Measurements from ENCODE around the gene CIRBP.

Gene CIRBP

GRCh38 chr19:1231729-1232637 lies 37.1 kb upstream of the CIRBP start:
- DNase-seq = no peak

GRCh38 chr19:1232652-1233072 lies 36.5 kb upstream of the CIRBP start:
- DNase-seq = no peak

GRCh38 chr19:1233115-1233667 lies 35.9 kb upstream of the CIRBP start:
- DNase-seq = no peak

GRCh38 chr19:1234051-1234954 lies 34.8 kb upstream of the CIRBP start:
- no peak for DNase-seq

GRCh38 chr19:1234955-1235380 lies 34.2 kb upstream of the CIRBP start:
- DNase-seq = no peak

- no peak for DNase-seq
Observed at GRCh38 chr19:1235625-1236538, 33.2 kb upstream of the CIRBP start.

GRCh38 chr19:1236576-1236975 lies 32.6 kb upstream of the CIRBP start:
- no peak for DNase-seq

- no peak for DNase-seq
Observed at GRCh38 chr19:1237027-1237659, 32.0 kb upstream of the CIRBP start.

- DNase-seq = no peak
Observed at GRCh38 chr19:1237754-1238368, 31.3 kb upstream of the CIRBP start, which contains the start of gene CBARP. TSS of gene CBARP (minus strand) at chr19:1238005. CDS start at chr19:1236100, 1,905 bp downstream.

GRCh38 chr19:1238369-1239303 lies 30.5 kb upstream of the CIRBP start:
- no peak for DNase-seq

GRCh38 chr19:1239420-1239795 lies 29.7 kb upstream of the CIRBP start:
- no peak for DNase-seq

GRCh38 chr19:1239796-1240737 lies 29.1 kb upstream of the CIRBP start:
- DNase-seq = peak; percentile 74

- no peak for DNase-seq
Observed at GRCh38 chr19:1240925-1241324, 28.2 kb upstream of the CIRBP start.

GRCh38 chr19:1241417-1242095 lies 27.6 kb upstream of the CIRBP start, which contains the start of gene ATP5F1D:
TSS of gene ATP5F1D (plus strand) at chr19:1241751. CDS start at chr19:1241851, 100 bp downstream.
- DNase-seq = peak; percentile 72

GRCh38 chr19:1243768-1244692 lies 25.1 kb upstream of the CIRBP start:
- peak; percentile 65 for DNase-seq

- DNase-seq = no peak
Observed at GRCh38 chr19:1244693-1245451, 24.3 kb upstream of the CIRBP start.
